Measurements from ENCODE around the gene ZNF583.
A peak's percentile ranks its signal among the peaks of the same experiment; 100 is the strongest.

GRCh38 chr19:56367829-56368711, 36.1 kb upstream of the ZNF583 start:
- TF ChIP-seq EP300 (IDR thresholded peaks at IDR 0.05) (peak in 1 of 2 donors; percentile 78), CTCF (IDR thresholded peaks at IDR 0.05) (peak in 2 of 5 experiments; percentile 6 to 19)
